Heart right ventricle (tissue), 16 donors: ENCODE data around the gene CYP11A1. TPM values are rescaled to one million over a fixed set of nuclear protein-coding genes. Genes with fewer than 3 reads are reported as not detected.
"Not testable (repeated sequence)": the region's sequence is repeated elsewhere in the genome, so short reads cannot be mapped to it uniquely, and the experiment has no call there.

Experiments used
- ATAC-seq, 8 donors: fragments of 200-7000 bp; cut with Tn5 transposase; one replicate each; pipeline ENCODE4 v1.9.1; 2020; ENCODE audit warnings: mild to moderate bottlenecking in 8 of 8, moderate library complexity in 8 of 8, moderate number of reproducible peaks in 1 of 8
- DNase-seq, 2 donors: peaks; one replicate each; pipeline ENCODE4 v3.0.0-alpha.2; 2020
- H3K27ac ChIP-seq, 10 donors: fragments of 200-600 bp; sonication (generic) in 2 of 10; one replicate each; pipeline versions ENCODE4 v1.5.0 to v1.8.0; 2020 to 2022; ENCODE audit warnings: mild to moderate bottlenecking in 3 of 10
- H3K27me3 ChIP-seq, 7 donors: fragments of 200-600 bp; one replicate each; pipeline ENCODE4 v1.8.0; 2021 to 2022; ENCODE audit warnings: mild to moderate bottlenecking in 2 of 7
- H3K36me3 ChIP-seq, 9 donors: fragments of 200-600 bp; sonication (generic) in 1 of 9; one replicate each; pipeline versions ENCODE4 v1.5.0 to v1.8.0; 2020 to 2022; ENCODE audit warnings: mild to moderate bottlenecking in 2 of 9
- H3K4me1 ChIP-seq, 9 donors: fragments of 200-600 bp; sonication (generic) in 1 of 9; one replicate each; pipeline versions ENCODE4 v1.5.0 to v1.8.0; 2020 to 2022; ENCODE audit warnings: mild to moderate bottlenecking in 4 of 9
- H3K4me3 ChIP-seq, 10 donors: fragments of 200-600 bp; sonication (generic) in 2 of 10; one replicate each; pipeline versions ENCODE4 v1.5.0 to v1.8.0; 2020 to 2022; ENCODE audit warnings: mild to moderate bottlenecking in 7 of 10, moderate library complexity in 2 of 10
- H3K9me3 ChIP-seq, 11 donors: fragments of 200-600 bp in 10 of 11; sonication (generic) in 2 of 11; one replicate each; pipeline versions ENCODE4 v1.5.0 to v1.8.0; 2013 to 2022; ENCODE audit warnings: mild to moderate bottlenecking in 2 of 11, control low read depth in 1 of 11, moderate library complexity in 1 of 11
- CTCF ChIP-seq, 9 donors: fragments of 200-600 bp; sonication (generic) in 2 of 9; IDR thresholded peaks; one replicate each; pipeline versions ENCODE4 v1.5.0 to v1.8.0; 2021 to 2022; ENCODE audit warnings: antibody characterized with exemption in 9 of 9, mild to moderate bottlenecking in 5 of 9, moderate library complexity in 1 of 9
- WGBS, 2 donors: extraction: QIAGEN DNeasy Blood & Tissue Kit; methylation state at CpG; one replicate each; pipeline ENCODE4 v1.1.7; 2013; ENCODE audit warnings: inconsistent platforms in 1 of 2; 5-methylcytosine and 5-hydroxymethylcytosine counted together
- intact Hi-C, 10 donors: fragments of 100-400 bp; cut with DNase I; formaldehyde crosslinking; loops; one replicate each; pipeline versions ENCODE4 v1.11.1 to v1.14.2; 2022
- polyA plus RNA-seq, 2 donors: library from polyadenylated mRNA; stranded (reverse); fragments of 200-250 nt; gene quantifications; one replicate each; pipeline ENCODE4 v1.2.3, GENCODE V29; 2013
- total RNA-seq, 10 donors: library from RNA; stranded (reverse); fragmentation: NEBNext Ultra II Directional in 3 of 10; extraction: Animal tissue kit (Norgen Biotek cat#: 25700) in 3 of 10; gene quantifications; one replicate each; pipeline versions ENCODE4 v1.2.1 to v1.2.4, GENCODE V29; 2021 to 2023
- donor health status: Arrhythmogenic right ventricular cardiomyopathy.
- donor health status: ischemic (EF 13 %, LVEDD 7.1; RV severe dilation, severe dysfunction).
- donor health status: healthy with polysubstance abuse.
- donor health status: DM: no; HTN: yes; CAD: no.
- donor health status: DM: no; HTN: no; CAD: no.
- donor health status: ischemic (EF 25% LVEDD 6.9; RV normal size, moderate dysfunction).
- donor health status: ischemic (EF 25% LVEDD 5.7; RV mildly dilated, moderate dysfunction).
- donor health status: healthy.
- donor health status: DM: yes; HTN: yes; CAD: no.
- donor health status: Ischemic cardiomyopathy.
- donor health status: ischemic (EF 35%, LVEDD 5.7; RV mildly dilated, moderate dysfunction).
- donor health status: nonischemic (EF 11% LVEDD 7.7; RV severe dilation, severe dysfunction).
- donor health status: DM: yes; HTN: yes; CAD: no.
- donor health status: PGD.
- donor health status: ischemic (EF 29% LVEDD 5.4; RV normal size, mild dysfunction).
- donor health status: nonischemic (EF 23%, LVEDD 6.1; RV moderate dilation, normal function).

Gene CYP11A1
- total and polyA plus RNA-seq, 12 donors: 0.06 to 3.6 (median 2.1) TPM

- no peak overlapping the region for H3K27ac ChIP-seq
- ATAC-seq (no peak), DNase-seq (no peak)
- no peak for TF ChIP-seq CTCF (IDR thresholded peaks at IDR 0.05)
- peaks cover 0 to 4% (median 0%) of the 10 kb centered on the region in 7 donors for H3K27me3 ChIP-seq
- peaks cover 0 to 14% (median 0%) of the 10 kb centered on the region in 9 donors for H3K4me1 ChIP-seq
- intact Hi-C loops: no loop called here
- H3K36me3 ChIP-seq: no peaks in the 10 kb centered on the region
- H3K4me3 ChIP-seq: no peak overlapping the region
- WGBS, 2 donors: 87 to 88% methylated on average over 7 of the region's 7 CpGs
- H3K9me3 ChIP-seq: no peaks in the 10 kb centered on the region
Observed at GRCh38 chr15:74392902-74393301, 25.5 kb upstream of the CYP11A1 start.

GRCh38 chr15:74392451-74392830, 25.0 kb upstream of the CYP11A1 start:
- DNase-seq (no peak), ATAC-seq (no peak)
- WGBS, 2 donors: 63 to 65% methylated on average over 8 of the region's 8 CpGs
- Histone ChIP-seq H3K36me3 (no peaks in the 10 kb centered on the region), H3K4me1 (peaks cover 0 to 14% (median 0%) of the 10 kb centered on the region in 9 donors), H3K9me3 (no peaks in the 10 kb centered on the region), H3K27me3 (peaks cover 0 to 4% (median 0%) of the 10 kb centered on the region in 7 donors), H3K27ac (no peak overlapping the region), H3K4me3 (no peak overlapping the region)
- intact Hi-C loops: no loop called here
- TF ChIP-seq CTCF (IDR thresholded peaks at IDR 0.05): no peak

- Histone ChIP-seq H3K36me3 (no peaks in the 10 kb centered on the region), H3K4me3 (no peak overlapping the region), H3K27me3 (peaks cover 0 to 4% (median 0%) of the 10 kb centered on the region in 7 donors), H3K4me1 (peaks cover 0 to 13% (median 0%) of the 10 kb centered on the region in 9 donors), H3K9me3 (no peaks in the 10 kb centered on the region), H3K27ac (peak overlapping the region in 1 of 10 donors; percentile 31)
- 86 to 87% methylated on average over 9 of the region's 9 CpGs for WGBS, 2 donors
- no peak for ATAC-seq
- no peak for TF ChIP-seq CTCF (IDR thresholded peaks at IDR 0.05)
- intact Hi-C loops: no loop called here
- no peak for DNase-seq
Observed at GRCh38 chr15:74391582-74392450, 24.4 kb upstream of the CYP11A1 start.

- no peak for ATAC-seq
- DNase-seq: no peak
- intact Hi-C loops: no loop called here
Observed at GRCh38 chr15:74390647-74391288, 23.3 kb upstream of the CYP11A1 start.

GRCh38 chr15:74390049-74390646, 22.7 kb upstream of the CYP11A1 start:
- intact Hi-C loops, H3K9me3 ChIP-seq, H3K4me3 ChIP-seq, DNase-seq, ATAC-seq, H3K27me3 ChIP-seq, H3K36me3 ChIP-seq: not testable (repeated sequence)
- Histone ChIP-seq H3K4me1 (peaks cover 6 to 25% (median 16%) of the 10 kb centered on the region in 9 donors), H3K27ac (peak overlapping the region in 1 of 10 donors; percentile 50)
- WGBS, 2 donors: 97 to 98% methylated on average over 11 of the region's 11 CpGs

More at GRCh38 chr15:74390647-74391288, 23.3 kb upstream of the CYP11A1 start:
- Histone ChIP-seq H3K4me1 (peaks cover 0 to 19% (median 10%) of the 10 kb centered on the region in 9 donors), H3K36me3 (no peaks in the 10 kb centered on the region), H3K9me3 (no peaks in the 10 kb centered on the region), H3K27ac (peak overlapping the region in 1 of 10 donors; percentile 50), H3K27me3 (peaks cover 0 to 4% (median 0%) of the 10 kb centered on the region in 7 donors), H3K4me3 (no peak overlapping the region)
- TF ChIP-seq CTCF (IDR thresholded peaks at IDR 0.05): no peak
- 85 to 87% methylated on average over 12 of the region's 12 CpGs for WGBS, 2 donors
